ENCODE measurements around the gene ZBTB7B.

The ZBTB7B gene

DNA sequence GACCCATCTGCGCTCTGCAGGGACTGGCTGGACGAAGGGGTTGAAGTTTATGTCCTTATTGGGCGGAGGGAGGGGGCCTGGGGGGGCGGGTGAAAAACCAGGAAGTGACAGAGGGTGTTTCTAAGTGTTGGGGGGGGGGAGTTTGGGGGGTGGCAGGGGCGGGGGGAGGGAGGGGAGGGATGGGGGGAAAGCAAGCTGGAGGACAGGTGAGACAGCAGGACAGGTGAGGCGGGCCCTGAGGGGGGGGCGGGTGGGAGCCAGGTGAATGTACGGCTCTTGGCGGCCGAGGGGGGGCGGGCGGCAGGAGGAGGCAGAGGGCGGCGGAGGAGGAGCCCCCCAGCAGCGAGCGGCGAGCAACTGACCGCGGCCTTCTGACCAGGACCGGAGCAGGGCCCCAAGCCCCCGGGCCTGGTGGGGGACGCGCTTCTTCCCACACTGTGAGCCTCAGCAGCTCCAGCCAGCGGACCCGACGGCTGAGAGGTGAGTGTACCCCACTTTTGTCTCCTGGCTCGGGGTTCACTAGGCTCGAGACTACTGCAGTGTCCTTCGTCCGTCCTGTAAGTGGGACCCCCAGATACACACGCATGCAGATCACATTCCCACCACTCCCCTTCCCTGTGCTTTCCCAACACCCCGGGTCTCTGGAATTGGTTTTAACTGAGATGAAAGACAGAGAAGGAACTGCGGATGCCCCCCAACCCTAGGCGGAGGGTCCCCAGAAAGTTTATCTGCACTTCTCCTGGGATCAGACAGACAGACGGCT, at the start of gene ZBTB7B:
Gene ZBTB7B (plus strand): TSS at position 339 of the 763 bp plus-strand sequence. CDS start 11,859 bp downstream, outside the sequence.
- no peak for DNase-seq (ENCODE audit: low spot score)

DNA sequence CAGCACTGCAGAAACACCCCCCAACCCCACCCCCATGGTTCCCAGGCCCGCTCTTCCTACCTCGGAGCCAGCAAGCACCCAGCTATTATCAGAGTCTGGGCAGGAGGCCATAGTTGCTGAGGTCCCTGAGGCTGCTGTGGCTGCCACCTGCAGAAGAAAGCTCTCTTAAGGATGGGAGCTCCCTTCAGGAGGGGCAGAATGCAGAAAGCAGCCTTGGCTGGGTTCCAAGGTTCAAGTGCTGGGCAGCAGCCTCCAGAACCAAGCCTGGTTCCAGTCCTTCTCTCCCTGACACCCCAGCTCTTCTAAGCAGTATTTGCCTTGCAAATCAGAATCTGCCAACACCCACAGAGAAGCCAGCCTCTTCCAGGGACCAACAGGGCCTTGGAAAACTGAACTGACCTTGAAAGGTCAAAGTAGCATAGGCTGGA, 49.0 kb upstream of the ZBTB7B start:
- no peak for DNase-seq (ENCODE audit: low spot score)

DNA sequence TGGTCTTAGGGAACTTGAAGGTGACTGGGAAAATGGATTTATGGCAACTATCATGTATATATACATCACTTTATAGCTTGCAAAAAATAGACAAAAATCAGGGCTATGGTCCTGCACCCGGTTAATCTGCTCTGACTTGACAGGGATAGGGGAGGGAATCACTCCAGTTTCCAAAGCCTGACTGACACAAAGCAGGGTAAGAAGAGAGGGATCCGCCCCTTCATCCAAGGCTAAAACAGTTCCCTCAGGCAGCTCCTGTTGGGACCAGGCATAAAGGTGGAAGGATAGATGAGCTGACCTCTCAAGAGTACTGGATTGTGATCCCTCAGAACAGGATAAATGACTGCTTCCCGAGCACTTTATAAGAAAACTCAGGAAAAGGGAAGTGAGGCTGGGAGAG, 48.1 kb upstream of the ZBTB7B start:
- no peak for DNase-seq (ENCODE audit: low spot score)

DNA sequence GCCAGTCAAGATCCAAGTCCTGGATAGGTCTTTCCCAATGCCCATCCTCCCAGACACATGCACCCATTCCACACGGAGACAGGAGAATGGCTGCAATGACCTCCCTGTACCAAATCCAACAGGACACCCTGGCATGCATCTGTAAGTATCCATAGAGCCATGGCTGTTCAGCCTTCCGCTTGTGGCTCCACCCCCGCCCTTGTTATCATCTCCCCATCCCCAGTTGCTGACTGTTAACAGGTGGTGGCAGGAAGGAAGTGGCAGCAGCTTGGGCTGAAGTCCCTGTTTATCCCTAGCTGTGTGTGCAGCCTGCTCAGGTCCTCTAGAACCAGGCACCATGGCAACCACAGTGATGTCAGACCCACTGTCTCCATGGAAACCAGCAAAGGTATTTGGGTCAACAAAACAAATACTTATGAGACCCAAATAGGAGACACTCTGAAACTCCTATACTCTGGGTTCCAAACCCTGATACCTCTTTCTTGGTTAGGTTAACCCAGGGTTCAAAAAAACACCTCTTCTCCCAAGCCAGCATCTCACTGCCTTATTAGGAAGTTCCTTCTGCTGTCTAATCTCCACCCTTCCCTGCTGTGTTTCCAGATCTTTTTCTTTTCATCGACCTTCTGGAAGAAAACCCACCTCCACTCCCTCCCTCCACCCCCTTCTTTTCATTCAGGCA, 47.4 kb upstream of the ZBTB7B start:
- no peak for DNase-seq (ENCODE audit: low spot score)

DNA sequence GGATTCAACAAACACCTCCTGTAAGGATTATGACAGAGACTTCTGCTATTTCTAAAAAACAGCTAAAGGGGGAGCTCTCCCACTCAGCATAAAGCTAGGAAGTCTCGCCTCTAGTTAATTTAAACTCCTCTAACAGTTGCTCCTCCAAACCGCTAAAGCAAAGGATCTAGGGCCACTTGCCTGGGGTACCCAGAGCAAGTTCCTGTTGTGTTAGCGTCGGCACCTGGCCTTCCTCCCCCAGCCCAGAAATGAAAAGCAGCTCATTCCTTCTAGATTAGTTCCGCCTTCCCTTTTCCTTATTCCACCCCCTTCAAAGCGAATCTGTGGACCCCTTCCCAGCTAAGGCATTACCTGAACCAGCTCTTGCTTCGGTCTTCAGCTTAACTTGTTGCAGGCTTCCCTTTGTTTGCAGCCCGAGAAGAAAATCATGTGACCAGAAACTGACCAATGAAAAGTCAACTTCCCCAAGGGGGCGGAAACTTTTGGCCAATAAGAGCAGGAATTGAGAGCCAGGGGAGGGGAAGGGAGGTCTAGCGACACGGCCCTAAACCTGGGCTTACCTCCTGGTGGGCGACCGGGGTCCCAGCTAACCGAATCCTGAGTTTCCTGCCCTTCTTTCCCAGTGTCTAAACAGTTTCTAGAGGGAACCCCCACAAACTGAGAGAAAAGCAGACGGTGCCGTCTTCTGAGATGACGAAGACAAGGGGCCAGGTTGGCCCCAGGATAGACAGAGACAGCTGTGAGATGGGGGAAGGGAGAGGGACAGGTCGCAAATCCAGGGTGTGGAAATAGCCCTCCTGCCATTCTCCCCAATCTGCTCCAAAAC, 46.7 kb upstream of the ZBTB7B start, which contains the start of gene PBXIP1:
Gene PBXIP1 (minus strand): TSS at position 382 of the 826 bp plus-strand sequence. CDS start 2,378 bp downstream, outside the sequence.
- DNase-seq (ENCODE audit: low spot score), result peak; percentile 94

DNA sequence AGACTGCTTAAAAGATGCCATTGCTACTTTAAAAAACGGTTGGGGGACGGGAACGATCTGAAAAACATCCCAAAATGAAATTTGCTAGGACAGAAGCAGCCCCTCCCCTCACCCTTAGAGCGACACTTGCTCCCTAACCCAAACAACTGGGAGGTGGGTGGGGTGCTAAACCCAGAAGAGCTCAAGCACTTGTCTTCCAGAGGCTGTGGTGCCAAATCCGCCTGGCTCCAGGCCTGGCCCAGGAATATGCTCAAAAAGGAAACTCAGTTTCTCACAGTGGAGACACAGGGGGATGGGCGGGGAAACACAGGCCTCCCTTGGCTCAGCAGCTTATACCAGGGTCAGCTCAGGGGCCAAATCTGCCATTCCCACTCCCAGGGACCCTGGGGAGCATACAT, 46.1 kb upstream of the ZBTB7B start:
- no peak for DNase-seq (ENCODE audit: low spot score)

DNA sequence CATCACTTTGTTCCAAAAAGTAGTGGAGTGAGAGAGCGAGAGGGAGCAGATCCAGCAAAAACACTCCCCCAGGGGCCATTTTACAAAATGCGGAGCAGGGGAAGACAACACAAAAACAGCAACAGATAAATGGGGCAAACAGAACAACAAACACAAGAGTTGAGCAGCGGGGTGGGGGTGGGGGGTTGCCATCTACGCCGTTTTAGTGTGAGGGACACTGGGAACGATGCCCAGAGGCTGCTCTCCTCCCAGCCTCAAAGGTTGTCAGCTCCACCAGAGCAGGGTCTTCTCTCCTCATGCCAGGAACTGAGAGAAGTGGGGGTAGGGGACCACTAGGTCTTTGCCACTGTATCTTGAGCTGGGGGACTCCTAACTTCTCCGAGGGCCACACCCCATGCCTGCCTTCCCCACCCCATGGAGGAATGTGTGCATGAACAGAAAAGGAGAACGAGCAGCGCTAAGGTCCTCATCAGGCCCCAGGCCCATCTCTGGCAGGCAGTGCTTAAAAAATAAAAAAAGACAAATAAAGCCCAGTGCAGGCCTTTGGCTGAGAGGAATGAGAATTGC, 45.4 kb upstream of the ZBTB7B start:
- no peak for DNase-seq (ENCODE audit: low spot score)

DNA sequence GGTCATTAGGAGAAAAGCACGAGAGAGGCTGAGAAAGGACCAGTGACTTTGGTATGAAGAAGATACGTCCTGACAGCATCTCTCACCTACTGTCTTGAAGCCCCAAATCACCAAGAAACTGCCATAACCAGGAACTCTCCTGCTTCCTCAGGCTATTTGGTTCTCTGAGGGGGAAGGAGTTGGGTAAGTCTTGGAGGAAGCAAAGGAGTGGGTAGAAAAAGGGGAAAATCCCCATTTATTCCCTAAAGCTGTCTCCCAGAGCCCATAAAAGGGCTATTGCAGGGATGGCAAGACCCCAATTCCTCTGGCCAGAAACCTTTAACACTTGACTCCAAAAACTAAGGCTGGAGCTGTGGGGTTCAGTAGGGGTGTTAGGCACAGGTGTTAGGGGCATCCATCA, 44.6 kb upstream of the ZBTB7B start:
- DNase-seq (ENCODE audit: low spot score), result no peak

DNA sequence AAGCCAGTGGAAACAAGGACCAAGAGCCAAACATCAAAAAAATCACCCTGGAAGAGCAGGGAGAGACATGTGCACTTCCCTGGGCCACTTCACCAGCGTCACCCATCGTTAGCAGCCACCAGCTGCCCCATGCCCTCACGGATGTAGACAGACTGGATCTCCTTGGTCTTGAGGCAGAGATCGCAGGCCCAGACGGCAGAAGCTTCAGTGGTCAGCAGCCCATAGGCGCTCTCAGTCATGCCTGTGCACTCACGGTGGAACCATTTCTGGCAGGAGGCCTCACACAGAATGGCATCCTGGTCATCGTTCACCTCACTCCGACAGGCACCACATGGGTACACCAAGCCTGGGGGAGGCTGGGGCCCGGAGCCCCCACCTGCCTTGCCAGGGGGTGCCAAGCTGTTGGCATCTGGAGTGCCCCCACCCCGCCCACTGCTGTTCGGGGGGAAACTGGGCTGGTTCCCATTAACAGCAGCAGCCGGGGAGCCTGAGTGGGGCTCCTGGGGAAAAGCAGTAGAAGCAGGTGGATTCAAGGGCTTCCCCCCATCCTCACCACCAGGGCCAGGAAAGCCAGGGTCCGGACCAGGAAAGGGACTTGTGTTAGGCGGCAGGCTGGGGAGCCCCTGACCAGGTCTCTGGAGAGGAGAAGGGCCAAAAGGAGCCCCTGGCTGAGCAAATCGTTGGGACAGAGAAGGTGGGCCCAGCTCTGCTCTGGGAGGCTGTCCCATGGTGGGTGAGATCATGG, 43.7 kb upstream of the ZBTB7B start:
- no peak for DNase-seq (ENCODE audit: low spot score)

DNA sequence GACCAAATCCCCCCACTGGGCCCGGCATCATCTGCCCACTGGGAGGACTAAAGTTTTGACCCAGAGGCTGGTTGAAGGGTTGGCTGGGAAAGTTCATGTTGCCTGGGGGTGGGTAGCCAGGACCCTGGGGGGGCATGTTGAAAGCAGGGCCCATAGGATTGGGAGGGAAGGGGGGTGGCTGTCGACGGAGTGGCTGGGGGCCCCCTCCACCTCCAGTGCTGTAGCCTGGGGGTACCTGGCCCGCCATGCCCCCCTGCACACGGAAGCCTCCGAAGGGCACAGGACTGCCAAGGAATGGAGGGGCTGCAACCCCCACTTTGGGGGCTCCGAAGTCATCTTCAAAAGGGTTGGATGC, 43.2 kb upstream of the ZBTB7B start:
- no peak for DNase-seq (ENCODE audit: low spot score)

DNA sequence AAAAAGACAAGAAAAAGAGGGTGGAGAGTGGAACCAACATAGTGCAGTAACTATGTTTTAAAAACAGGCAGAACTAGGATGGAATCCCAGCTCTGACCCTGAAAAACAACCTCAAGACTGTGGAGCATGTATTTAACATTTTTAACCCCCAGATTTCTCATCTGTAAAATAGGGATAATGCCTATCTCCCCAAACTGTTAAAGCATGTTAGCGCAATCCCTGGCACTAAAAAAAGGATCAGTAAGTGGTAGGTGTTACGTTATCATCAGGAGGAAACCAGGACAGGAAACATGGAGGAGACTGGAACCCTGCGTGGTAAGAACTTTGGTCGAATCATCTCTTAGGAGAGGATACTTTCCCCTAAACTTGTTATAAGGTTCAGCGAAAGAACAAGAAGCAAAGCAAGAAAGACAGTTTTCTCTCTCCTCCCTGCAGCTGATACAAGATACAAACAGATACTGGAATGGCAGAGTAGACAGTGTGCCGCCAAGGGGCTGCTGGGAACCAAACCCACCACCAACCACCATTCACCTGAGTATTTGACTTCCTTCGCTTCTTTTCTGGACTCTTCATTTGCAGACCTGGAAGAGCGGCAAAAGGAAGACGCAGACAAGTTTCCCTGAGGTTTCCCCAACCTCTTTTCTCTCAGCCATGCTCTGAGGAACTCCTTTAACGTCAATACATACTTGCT, 42.0 kb upstream of the ZBTB7B start:
- no peak for DNase-seq (ENCODE audit: low spot score)

DNA sequence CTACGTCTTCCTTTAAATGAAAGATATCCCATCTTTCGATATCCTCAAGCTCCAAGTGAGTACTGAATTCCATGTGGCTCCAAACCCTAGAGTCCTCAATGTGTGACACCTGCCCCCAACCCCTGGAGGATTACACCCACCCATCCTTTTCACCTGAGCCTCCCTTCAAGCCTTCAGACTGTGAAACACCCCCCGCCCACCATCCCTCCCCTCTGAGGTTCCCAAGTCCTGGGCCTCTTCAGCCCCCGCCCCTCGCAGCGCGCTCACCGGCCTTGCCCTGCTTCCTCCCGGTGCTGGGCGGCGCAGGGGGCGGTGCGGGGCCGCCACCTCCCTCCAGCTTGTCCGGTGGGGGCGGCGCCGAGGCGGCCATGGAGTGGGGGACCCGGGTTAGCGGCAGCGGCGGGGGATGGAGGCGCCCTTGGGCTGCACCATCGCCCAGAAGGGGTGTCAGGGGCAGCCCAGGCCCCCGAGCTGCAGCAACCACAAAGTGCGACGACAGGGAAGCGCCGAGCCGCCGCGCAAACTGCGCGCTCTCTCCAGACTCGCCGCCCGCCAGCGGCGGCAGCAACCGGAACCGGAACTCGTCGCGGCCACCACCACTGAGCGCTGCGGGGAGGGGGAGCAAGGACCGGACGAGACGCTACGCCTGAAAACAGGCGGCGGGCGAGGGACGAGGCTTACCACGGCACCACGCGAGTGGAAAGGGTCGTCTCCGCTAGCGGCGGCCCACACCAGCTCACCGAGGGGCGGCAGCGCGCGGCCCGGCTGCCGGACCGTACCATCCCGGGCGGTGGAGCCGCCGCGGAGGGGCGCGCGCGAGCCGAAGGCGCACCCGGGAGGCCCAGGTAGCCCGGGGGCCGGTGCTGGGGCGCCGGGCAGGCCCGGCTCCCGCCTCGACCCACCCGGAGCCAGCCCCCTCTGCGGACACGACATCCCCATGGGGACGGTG, 41.1 kb upstream of the ZBTB7B start, which contains the start of gene PYGO2:
Gene PYGO2 (minus strand): TSS at position 576 of the 949 bp plus-strand sequence. CDS start 206 bp downstream, at position 370.
- DNase-seq (ENCODE audit: low spot score), result peak; percentile 64

DNA sequence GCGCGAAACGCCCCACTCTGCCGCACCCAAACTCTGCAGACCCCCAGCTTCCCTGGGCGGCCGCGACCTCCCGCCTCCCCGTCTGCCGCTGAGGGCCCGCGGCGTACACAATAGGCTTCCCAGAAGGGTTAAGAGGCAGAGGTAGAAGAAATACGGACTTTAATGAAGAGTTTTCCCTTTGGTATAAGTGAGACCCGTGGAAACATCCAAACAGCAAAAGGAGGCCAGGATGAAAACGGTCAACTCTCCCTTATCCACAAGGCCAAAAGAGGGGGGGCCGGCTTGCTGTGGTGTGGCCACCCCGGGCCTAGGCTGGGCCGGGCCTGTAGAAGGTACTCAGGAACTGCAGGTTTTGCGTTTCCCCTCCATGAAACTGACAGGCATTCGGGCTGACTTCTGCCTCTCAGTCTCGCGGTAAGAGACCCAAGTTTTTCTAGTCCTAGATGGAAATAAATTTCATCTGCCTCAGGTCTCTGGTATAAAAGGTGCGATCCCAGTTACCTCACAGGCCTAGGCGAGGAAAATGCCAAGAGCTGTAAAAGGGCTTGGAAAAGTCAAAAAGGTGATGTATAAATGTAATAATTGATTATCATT, 40.3 kb upstream of the ZBTB7B start:
- no peak for DNase-seq (ENCODE audit: low spot score)

DNA sequence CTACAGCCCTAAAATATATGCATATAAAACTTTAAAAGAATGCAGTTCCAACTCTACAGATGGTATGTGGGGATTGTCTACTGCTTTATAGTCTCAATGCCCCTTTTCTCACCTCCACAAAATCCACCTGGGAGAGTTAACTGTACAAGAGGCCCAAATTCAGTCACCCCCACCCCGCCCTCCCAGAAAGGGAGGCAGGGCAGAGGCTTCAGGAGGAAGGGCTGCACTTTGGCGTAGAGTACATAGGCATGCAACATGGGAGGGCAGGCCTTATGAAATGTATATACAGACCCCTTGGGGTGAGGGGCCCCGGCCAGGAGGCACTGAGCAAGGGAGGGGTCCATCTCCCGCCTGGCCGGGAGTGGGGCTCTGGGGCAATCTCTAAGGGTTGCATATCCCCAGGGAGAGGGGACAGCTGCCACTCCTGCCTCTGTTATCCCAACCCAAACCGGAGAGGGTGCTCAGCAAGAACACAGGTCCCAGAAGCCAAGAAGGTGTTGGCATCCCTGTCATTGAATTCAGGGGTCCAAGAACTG, 39.7 kb upstream of the ZBTB7B start:
- DNase-seq (ENCODE audit: low spot score), result no peak

DNA sequence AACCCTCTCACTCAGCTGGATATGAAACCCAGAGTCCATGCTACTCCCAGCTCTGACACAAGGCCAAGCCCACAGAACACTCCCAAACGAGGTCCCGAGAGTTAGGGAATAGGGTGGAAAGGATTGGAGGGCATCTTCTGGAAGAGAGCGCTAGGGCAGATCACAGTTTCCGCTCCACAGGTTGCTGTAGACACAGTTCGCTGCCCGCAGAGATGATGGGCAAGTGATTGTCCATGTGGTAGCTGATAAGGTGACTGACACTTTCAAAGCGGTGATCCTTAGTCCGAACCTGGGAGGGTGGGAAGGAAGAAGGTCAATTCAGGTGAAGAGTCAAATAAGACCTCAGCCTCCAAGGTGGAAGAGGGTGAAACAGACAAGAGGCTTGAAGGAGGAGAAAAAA, 39.0 kb upstream of the ZBTB7B start:
- no peak for DNase-seq (ENCODE audit: low spot score)

DNA sequence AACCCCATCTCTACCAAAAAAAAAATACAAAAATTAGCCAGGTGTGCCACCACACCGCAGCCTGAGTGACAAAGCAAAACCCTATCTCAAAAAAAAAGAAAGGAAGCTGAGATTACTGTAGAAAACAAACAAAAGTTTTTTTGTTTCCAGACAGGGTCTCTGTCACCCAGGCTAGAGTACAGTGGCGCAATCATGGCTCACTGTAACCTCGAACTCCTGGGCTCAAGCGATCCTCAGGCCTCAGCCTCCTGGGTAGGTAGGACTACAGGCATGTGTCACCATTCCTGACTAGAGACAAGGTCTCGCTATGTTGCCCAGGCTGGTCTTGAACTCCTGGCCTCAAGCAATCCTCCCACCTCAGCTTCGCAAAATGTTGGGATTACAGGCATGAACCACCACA, 38.2 kb upstream of the ZBTB7B start:
- DNase-seq (ENCODE audit: low spot score), result no peak

DNA sequence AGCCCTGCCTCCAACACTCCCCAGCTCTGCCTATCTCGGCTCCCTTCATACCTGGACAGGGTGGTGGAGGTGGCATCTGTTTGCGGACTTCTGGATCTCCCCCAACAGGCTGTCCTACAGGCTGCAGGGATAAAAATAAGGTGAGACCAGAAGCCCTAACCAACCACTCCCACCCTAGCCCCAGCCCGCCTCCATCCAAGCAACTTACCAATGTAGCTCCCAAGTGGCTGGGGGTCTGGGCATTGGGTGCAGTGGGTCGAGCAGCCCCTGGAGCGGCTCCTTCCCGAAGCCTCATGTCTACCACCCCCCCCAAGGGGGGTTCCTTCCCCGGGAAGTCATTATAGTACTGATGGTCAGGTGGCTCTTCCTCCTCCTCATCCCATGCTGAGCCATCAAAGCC, 36.5 kb upstream of the ZBTB7B start:
- DNase-seq (ENCODE audit: low spot score), result no peak

DNA sequence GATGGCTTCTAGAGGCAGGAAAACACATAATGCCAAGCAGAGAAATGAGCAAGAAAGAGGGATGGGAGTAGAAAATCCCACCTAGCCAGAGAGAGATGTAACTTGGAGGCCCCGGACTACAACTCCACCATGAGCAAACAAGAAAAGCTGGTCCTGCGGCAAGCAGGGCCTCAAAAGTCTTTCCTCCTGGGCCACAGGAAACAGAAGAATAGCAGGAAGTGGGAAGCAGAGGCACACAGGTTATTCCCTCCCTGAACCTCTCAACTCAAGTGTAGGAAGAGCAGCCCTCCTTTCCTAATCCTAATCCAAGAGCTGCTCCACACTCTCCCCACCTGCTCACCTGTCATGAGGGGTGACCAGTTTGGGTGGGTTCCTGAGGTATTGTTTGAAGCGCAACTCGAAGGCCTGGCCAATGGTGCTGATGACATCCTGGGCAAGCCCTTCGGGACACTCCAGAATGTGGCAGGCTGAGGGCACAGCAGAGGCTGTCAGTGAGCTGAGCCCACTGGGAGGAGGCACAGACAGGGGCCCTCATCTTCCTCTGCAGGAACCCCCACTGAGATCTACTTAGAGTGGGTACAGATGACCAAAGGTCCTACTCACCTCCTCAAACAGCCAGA, 35.2 kb upstream of the ZBTB7B start:
- no peak for DNase-seq (ENCODE audit: low spot score)

DNA sequence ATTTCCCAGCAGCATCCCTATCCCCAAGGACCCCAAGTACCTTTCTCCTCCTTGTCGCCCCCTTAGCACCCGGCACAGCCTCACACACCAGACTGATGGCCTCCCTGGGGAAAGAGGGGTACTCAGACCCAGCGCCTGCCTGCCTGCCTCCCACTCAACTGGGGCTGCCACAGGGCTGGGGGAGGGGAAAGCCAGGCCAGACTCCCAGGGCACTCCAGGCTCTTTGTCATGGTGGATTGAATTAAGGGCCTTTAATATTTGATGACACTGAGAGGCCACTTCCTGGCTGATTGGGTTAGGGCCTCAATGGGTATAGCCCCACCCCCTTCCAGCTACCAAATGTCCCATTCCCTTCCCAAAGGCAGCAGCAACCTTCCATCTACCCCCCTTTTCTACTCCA, 33.9 kb upstream of the ZBTB7B start:
- DNase-seq (ENCODE audit: low spot score), result no peak
